A549 (cell line): ENCODE results near the gene MYH14.

ENCODE experiments used
- CEBPB ChIP-seq, 2 experiments: fragments of >200 bp in 1 of 2; sonication (Bioruptor Twin) in 1 of 2; formaldehyde crosslinking in 1 of 2; IDR thresholded peaks; 2 replicates each; pipeline ENCODE4 v1.6.1; 2012 to 2016
- CTCF ChIP-seq: fragments of >200 bp; sonication (Bioruptor Twin); formaldehyde crosslinking; IDR thresholded peaks from 3 replicates; pipeline ENCODE4 v1.5.1; 2016
- FOSB ChIP-seq: fragments of 250-450 bp; sonication (Bioruptor Pico); IDR thresholded peaks from 2 replicates; pipeline ENCODE4 v1.5.0; 2020; ENCODE audit warnings: mild to moderate bottlenecking, moderate library complexity
- KDM1A ChIP-seq: fragments of 200-600 bp; sonication (generic); IDR thresholded peaks from 2 replicates; pipeline ENCODE4 v1.6.1; 2016; ENCODE audit warnings: low read depth, mild to moderate bottlenecking
- MYC ChIP-seq: IDR thresholded peaks from 2 replicates; pipeline ENCODE4 v1.6.1; 2012; ENCODE audit warnings: mild to moderate bottlenecking, inconsistent platforms, low read length, improper control_type of control experiment, borderline replicate concordance
- RNF2 ChIP-seq: fragments of 200-600 bp; sonication (generic); IDR thresholded peaks from 2 replicates; pipeline ENCODE4 v1.6.1; 2016; ENCODE audit warnings: low read depth, mild to moderate bottlenecking, antibody characterized with exemption, moderate library complexity, borderline replicate concordance

GRCh38 chr19:50293263-50294004 is 90.0 kb downstream of the MYH14 start:
- TF ChIP-seq KDM1A: no peak
- no peak for TF ChIP-seq CTCF
- no peak for TF ChIP-seq RNF2
- no peak for TF ChIP-seq MYC
- TF ChIP-seq FOSB (CRISPR knock-in tag): no peak
- TF ChIP-seq CEBPB (IDR thresholded peaks at IDR 0.05): no peak
